ENCODE measurements around the gene ZSCAN9.

The ZSCAN9 gene

GRCh38 chr6:28266962-28267694 lies 42.1 kb downstream of the ZSCAN9 start, which contains the start of gene ZSCAN26:
Gene ZSCAN26 (plus strand): TSS chr6:28267143. CDS start chr6:28271920, 4,777 bp downstream.
- peak; percentile 78 for DNase-seq (ENCODE audit: low spot score)

GRCh38 chr6:28267695-28268059 lies 42.6 kb downstream of the ZSCAN9 start:
- no peak for DNase-seq (ENCODE audit: low spot score)

- DNase-seq (ENCODE audit: low spot score): peak; percentile 77
Measured at GRCh38 chr6:28269492-28269891, 44.4 kb downstream of the ZSCAN9 start.

GRCh38 chr6:28274888-28275287 lies 49.8 kb downstream of the ZSCAN9 start:
- DNase-seq (ENCODE audit: low spot score): no peak

- no peak for DNase-seq (ENCODE audit: low spot score)
Measured at GRCh38 chr6:28277746-28278145, 52.7 kb downstream of the ZSCAN9 start.

- DNase-seq (ENCODE audit: low spot score): no peak
Measured at GRCh38 chr6:28280595-28281287, 55.7 kb downstream of the ZSCAN9 start.

GRCh38 chr6:28281288-28282064 lies 56.4 kb downstream of the ZSCAN9 start, which contains the start of gene PGBD1:
Gene PGBD1 (plus strand): TSS chr6:28281572. CDS start chr6:28283814, 2,242 bp downstream.
- peak; percentile 75 for DNase-seq (ENCODE audit: low spot score)

- no peak for DNase-seq (ENCODE audit: low spot score)
Measured at GRCh38 chr6:28282926-28283325, 57.9 kb downstream of the ZSCAN9 start.

Data from AG08395 (cell line).